ENCODE measurements around the gene GALNTL6. TPM values are rescaled to one million over a fixed set of nuclear protein-coding genes. Genes with fewer than 3 reads are reported as not detected.

GALNTL6 gene
- total RNA-seq, 1 donor from 2014 or later = 0.13 TPM

DNA sequence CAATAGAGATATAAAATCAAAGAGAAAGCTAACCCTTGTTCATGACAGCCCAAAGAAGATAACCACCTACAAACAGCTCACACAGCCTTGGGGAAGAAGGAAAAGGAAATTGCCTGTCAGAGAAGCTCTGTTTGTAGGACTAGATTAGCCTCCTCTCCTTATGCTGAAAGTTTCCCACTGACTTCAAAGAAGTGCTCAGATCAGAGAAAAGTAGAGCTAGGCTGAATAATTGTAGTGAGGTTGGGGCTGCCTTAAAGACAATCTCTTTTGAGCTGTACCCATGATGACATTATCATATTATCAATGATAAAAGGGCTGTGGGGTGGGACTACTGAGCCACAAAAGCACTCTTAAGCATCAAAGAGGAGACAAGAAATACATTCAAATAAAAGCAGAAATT is 1132.4 kb downstream of the GALNTL6 start:
- H3K27me3 ChIP-seq (ENCODE audit: control insufficient read depth, insufficient read depth, low read length) = no peaks in the 10 kb centered on the region
- H3K36me3 ChIP-seq (ENCODE audit: control insufficient read depth, insufficient read depth, low read length) = no peaks in the 10 kb centered on the region
- no peak for DNase-seq (ENCODE audit: low read depth)
- H3K4me3 ChIP-seq (ENCODE audit: low read depth, low read length) = no peak overlapping the region
- TF ChIP-seq, protein P1, sequence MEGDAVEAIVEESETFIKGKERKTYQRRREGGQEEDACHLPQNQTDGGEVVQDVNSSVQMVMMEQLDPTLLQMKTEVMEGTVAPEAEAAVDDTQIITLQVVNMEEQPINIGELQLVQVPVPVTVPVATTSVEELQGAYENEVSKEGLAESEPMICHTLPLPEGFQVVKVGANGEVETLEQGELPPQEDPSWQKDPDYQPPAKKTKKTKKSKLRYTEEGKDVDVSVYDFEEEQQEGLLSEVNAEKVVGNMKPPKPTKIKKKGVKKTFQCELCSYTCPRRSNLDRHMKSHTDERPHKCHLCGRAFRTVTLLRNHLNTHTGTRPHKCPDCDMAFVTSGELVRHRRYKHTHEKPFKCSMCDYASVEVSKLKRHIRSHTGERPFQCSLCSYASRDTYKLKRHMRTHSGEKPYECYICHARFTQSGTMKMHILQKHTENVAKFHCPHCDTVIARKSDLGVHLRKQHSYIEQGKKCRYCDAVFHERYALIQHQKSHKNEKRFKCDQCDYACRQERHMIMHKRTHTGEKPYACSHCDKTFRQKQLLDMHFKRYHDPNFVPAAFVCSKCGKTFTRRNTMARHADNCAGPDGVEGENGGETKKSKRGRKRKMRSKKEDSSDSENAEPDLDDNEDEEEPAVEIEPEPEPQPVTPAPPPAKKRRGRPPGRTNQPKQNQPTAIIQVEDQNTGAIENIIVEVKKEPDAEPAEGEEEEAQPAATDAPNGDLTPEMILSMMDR (IDR thresholded peaks at IDR 0.05; ENCODE audit: insufficient read depth, low read length, poor library complexity, severe bottlenecking) = no peak

DNA sequence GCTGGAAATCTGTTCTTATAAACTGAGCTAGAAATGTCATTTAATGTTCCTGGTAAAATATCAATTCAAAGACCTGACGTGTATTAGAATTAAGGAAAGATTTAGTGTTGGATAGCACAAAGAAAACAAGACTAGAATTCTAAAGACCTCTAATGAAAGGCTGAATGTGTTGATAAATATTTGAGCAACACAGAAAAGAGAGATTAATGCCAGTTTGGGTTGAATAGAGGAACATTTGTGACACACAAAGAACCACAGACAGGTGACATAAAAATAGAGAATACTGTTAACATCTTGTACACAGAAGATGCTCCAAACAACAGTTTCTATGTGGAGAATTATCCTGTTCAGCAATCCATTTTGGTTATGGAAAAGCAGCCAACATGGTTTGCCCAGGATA is 1133.3 kb downstream of the GALNTL6 start:
- Histone ChIP-seq H3K27me3 (ENCODE audit: control insufficient read depth, insufficient read depth, low read length) (no peaks in the 10 kb centered on the region), H3K36me3 (ENCODE audit: control insufficient read depth, insufficient read depth, low read length) (no peaks in the 10 kb centered on the region), H3K4me3 (ENCODE audit: low read depth, low read length) (no peak overlapping the region)
- TF ChIP-seq, protein P1 (IDR thresholded peaks at IDR 0.05; ENCODE audit: insufficient read depth, low read length, poor library complexity, severe bottlenecking) = no peak
- DNase-seq (ENCODE audit: low read depth) = no peak

DNA sequence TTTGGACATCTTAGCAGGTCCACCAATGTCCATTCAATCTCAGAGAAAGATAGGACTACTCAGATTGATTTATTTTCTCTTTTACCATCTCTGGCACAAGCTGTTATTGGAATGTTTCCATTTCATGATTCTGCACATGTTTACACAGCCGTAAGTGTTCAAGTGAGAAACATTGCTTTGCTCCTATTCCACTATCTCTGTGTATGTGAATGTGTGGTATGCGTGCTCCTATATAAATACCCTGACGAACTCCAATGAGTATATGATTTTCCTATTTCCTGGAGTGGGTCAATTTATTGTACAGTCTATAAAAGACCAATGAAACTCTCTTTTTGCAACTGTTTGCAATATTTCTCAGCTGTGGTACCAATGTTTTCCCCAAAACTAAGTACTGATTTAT is 1134.4 kb downstream of the GALNTL6 start:
- no peak for DNase-seq (ENCODE audit: low read depth)
- no peaks in the 10 kb centered on the region for H3K27me3 ChIP-seq (ENCODE audit: control insufficient read depth, insufficient read depth, low read length)
- no peak overlapping the region for H3K4me3 ChIP-seq (ENCODE audit: low read depth, low read length)
- H3K36me3 ChIP-seq (ENCODE audit: control insufficient read depth, insufficient read depth, low read length) = no peaks in the 10 kb centered on the region
- TF ChIP-seq, protein P1 (IDR thresholded peaks at IDR 0.05; ENCODE audit: insufficient read depth, low read length, poor library complexity, severe bottlenecking) = no peak

DNA sequence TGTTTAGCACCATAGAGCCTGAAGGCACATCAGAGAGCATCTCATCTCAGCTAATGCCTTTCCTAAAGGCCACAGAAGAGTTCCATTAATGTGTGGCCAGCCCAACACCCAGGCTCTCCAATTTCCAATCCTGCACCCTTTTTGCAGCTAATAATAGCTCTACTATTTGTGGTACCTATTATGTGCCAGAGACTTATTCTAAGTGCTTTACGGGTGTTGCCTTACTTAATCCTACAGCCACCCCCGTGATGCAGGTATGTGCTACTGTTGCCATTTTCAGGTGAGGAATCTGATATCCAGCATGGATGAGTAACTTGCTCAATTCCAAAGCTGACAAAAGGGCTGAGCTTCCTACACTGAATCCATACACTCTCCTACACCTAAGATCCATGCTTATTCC is 1137.8 kb downstream of the GALNTL6 start:
- DNase-seq (ENCODE audit: low read depth) = no peak
- Histone ChIP-seq H3K4me3 (ENCODE audit: low read depth, low read length) (no peak overlapping the region), H3K36me3 (ENCODE audit: control insufficient read depth, insufficient read depth, low read length) (no peaks in the 10 kb centered on the region), H3K27me3 (ENCODE audit: control insufficient read depth, insufficient read depth, low read length) (no peaks in the 10 kb centered on the region)
- TF ChIP-seq, protein P1 (IDR thresholded peaks at IDR 0.05; ENCODE audit: insufficient read depth, low read length, poor library complexity, severe bottlenecking) = no peak

DNA sequence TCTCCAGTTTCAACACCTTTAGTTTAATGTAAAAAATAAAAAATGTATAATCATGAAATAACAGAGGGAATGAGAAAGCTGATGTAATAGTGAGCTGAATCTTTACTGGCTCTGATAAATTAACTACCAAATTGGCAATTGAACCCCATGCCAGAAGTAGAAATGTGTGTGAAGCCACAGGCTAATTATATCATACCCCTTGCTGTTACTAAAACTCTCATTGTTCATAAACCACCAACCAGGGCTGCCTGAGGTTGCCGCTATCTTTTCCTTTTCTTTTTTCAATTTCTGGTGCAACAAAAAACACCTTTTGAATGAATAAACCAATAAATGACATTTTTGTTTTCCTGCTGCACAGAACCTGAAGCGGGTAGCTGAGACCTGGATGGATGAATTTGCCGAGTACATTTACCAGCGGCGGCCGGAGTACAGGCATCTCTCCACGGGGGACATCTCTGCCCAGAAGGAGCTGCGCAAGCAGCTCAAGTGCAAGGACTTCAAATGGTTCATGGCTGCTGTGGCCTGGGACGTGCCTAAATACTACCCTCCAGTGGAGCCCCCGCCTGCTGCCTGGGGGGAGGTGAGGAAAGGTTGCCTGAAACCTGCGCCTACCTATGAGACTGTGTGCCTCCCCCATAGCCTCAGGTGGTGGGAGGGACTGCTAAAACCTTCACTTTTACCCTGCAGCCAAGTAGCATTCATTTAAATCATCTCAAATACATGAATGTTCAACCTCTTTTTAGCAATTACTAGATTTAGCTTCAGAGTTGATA is 1138.7 kb downstream of the GALNTL6 start:
- Histone ChIP-seq H3K4me3 (ENCODE audit: low read depth, low read length) (no peak overlapping the region), H3K27me3 (ENCODE audit: control insufficient read depth, insufficient read depth, low read length) (no peaks in the 10 kb centered on the region), H3K36me3 (ENCODE audit: control insufficient read depth, insufficient read depth, low read length) (no peaks in the 10 kb centered on the region)
- TF ChIP-seq, protein P1 (IDR thresholded peaks at IDR 0.05; ENCODE audit: insufficient read depth, low read length, poor library complexity, severe bottlenecking) = no peak
- DNase-seq (ENCODE audit: low read depth) = no peak

All from kidney epithelial cell (primary cell).